Panc1 (cell line): ENCODE results near the gene GCC2. TPM values are rescaled to one million over a fixed set of nuclear protein-coding genes. Genes with fewer than 3 reads are reported as not detected.

Source experiments
- ATAC-seq: fragments of 200-7000 bp; cut with Tn5 transposase; 2 replicates; pipeline ENCODE4 v1.9.1; 2020; ENCODE audit warnings: mild to moderate bottlenecking, moderate library complexity
- BruUV-seq: library from RNA; stranded (reverse); fragments of 400-500 nt; replicated peaks from 2 replicates; lab custom pipeline; 2021; lab: Mats Ljungman, UMichigan
- CTCF ChIA-PET: fragments of 300-600 bp; sonication (Branson Sonifier 250); formaldehyde crosslinking; loops from one replicate; lab custom pipeline; 2022; ENCODE audit warnings: antibody characterized with exemption; lab: Charles Lee
- POLR2A ChIA-PET: fragments of 300-600 bp; sonication (Branson Sonifier 250); formaldehyde crosslinking; loops from one replicate; lab custom pipeline; 2022; ENCODE audit warnings: antibody characterized with exemption; lab: Charles Lee
- DNase-seq: peaks from one replicate; pipeline ENCODE4 v3.0.0-alpha.2; 2010; ENCODE audit warnings: low read depth, low spot score
- H3K27ac ChIP-seq: 2 replicates; pipeline ENCODE4 v1.5.1; 2011; ENCODE audit warnings: mild to moderate bottlenecking, low read length, inconsistent platforms
- H3K27me3 ChIP-seq: fragments of 200-500 bp; sonication (Bioruptor generic); 2 replicates; pipeline ENCODE4 v1.6.0; 2014; ENCODE audit warnings: low read length, inconsistent platforms; ENCODE audit not compliant: control insufficient read depth, insufficient read depth
- H3K36me3 ChIP-seq: fragments of 200-500 bp; sonication (Bioruptor generic); 2 replicates; pipeline ENCODE4 v1.5.1; 2014; ENCODE audit warnings: inconsistent platforms, mild to moderate bottlenecking, low read length, moderate library complexity; ENCODE audit not compliant: control insufficient read depth, insufficient read depth
- H3K4me1 ChIP-seq: 2 replicates; pipeline ENCODE4 v1.5.1; 2011; ENCODE audit warnings: inconsistent platforms, mild to moderate bottlenecking, low read length, moderate library complexity; ENCODE audit not compliant: control insufficient read depth, insufficient read depth
- H3K4me3 ChIP-seq, 2 experiments: 2 replicates each; pipeline ENCODE4 v1.5.1; 2011 to 2012; ENCODE audit warnings: low read depth in 2 of 2, low read length in 2 of 2, mild to moderate bottlenecking in 2 of 2, inconsistent platforms in 1 of 2, moderate library complexity in 1 of 2
- H3K9me3 ChIP-seq: fragments of 200-500 bp; sonication (Bioruptor generic); 2 replicates; pipeline ENCODE4 v1.5.1; 2014; ENCODE audit warnings: low read depth, mild to moderate bottlenecking, inconsistent platforms, low read length, moderate library complexity; ENCODE audit not compliant: control insufficient read depth, insufficient read depth
- CTCF ChIP-seq: fragments of 450-650 bp; IDR thresholded peaks from 2 replicates; pipeline ENCODE4 v1.5.1; 2017; ENCODE audit warnings: mild to moderate bottlenecking
- POLR2AphosphoS5 ChIP-seq: IDR thresholded peaks from 2 replicates; pipeline ENCODE4 v1.6.1; 2012; ENCODE audit warnings: mild to moderate bottlenecking, low read depth, low read length, moderate library complexity
- REST ChIP-seq, 2 experiments: IDR thresholded peaks; 2 replicates each; pipeline ENCODE4 v1.6.1; 2011 to 2012; ENCODE audit warnings: low read depth in 2 of 2, control low read depth in 1 of 2, low read length in 1 of 2, mild to moderate bottlenecking in 1 of 2, moderate library complexity in 1 of 2; ENCODE audit not compliant: insufficient read depth in 1 of 2
- SIN3A ChIP-seq: IDR thresholded peaks from 2 replicates; pipeline ENCODE4 v1.6.1; 2012; ENCODE audit warnings: low read depth, mild to moderate bottlenecking, low read length, moderate library complexity, borderline replicate concordance; ENCODE audit not compliant: insufficient read depth
- TCF7L2 ChIP-seq: IDR thresholded peaks from 2 replicates; pipeline ENCODE4 v1.6.1; 2011; ENCODE audit warnings: mild to moderate bottlenecking, low read depth, low read length, inconsistent platforms
- in situ Hi-C: cut with HindIII; loops from 2 replicates; pipeline ENCODE4 v1.10.0; 2016; ENCODE audit warnings: low sequenced_read_pairs, low pct_unique_long_range_greater_than_20kb
- intact Hi-C: fragments of 100-400 bp; cut with micrococcal nuclease; formaldehyde crosslinking; loops from one replicate; pipeline ENCODE4 v1.10.0; 2022; ENCODE audit not compliant: unreplicated experiment
- total RNA-seq: library from RNA; stranded (reverse); gene quantifications from one replicate; pipeline ENCODE4 v1.2.1, GENCODE V29; 2021; ENCODE audit not compliant: unreplicated experiment

The GCC2 gene
- total RNA-seq, 1 experiment from 2014 or later: 23.4 TPM

DNA sequence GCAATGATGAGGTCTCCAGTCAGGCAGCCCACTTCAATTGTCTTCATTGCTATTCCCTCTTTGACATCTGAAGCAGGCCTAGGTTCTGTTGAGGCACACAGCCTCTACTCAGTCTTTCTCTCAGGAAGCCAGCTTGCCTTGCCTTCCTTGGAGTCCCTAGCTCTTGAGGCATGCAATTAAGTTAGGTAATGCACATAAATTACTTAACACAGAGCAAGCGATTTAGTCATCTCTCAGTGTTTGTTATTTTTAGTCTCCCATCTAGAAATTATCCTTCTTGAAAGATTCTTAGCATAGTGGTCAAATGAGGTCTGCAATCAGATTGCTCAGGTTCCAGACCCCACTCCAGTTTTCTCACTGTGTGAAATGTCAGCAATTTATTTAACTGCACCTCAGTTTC lies 39.2 kb upstream of the GCC2 start:
- CTCF ChIA-PET: no interaction called here
- no peak for DNase-seq

GRCh38 chr2:108412995-108413710 lies 35.9 kb upstream of the GCC2 start:
- Histone ChIP-seq H3K4me3 (no peak overlapping the region), H3K4me1 (no peaks in the 10 kb centered on the region), H3K27me3 (no peaks in the 10 kb centered on the region), H3K27ac (no peak overlapping the region), H3K9me3 (no peaks in the 10 kb centered on the region), H3K36me3 (no peaks in the 10 kb centered on the region)
- no peak for DNase-seq
- intact Hi-C loops (no loop called here), in situ Hi-C loops (no loop called here)
- ChIA-PET CTCF (no interaction called here), POLR2A (no interaction called here)
- TF ChIP-seq POLR2AphosphoS5 (no peak), SIN3A (no peak), REST (IDR thresholded peaks at IDR 0.05; ENCODE audit: insufficient read depth in 1 of 2, low read depth in 2 of 2, low read length in 1 of 2) (no peak), TCF7L2 (no peak), CTCF (no peak)
- ATAC-seq: no peak
- BruUV-seq: no TSS peak

More for the DNA sequence above, 39.2 kb upstream of the GCC2 start:
- no TSS peak for BruUV-seq
- Histone ChIP-seq H3K4me3 (no peak overlapping the region), H3K36me3 (no peaks in the 10 kb centered on the region), H3K4me1 (no peaks in the 10 kb centered on the region), H3K9me3 (peaks cover 3% of the 10 kb centered on the region; the same call in 1 of the 2 replicates), H3K27ac (no peak overlapping the region), H3K27me3 (no peaks in the 10 kb centered on the region)
- POLR2A ChIA-PET: no interaction called here
- TF ChIP-seq REST (IDR thresholded peaks at IDR 0.05; ENCODE audit: insufficient read depth in 1 of 2, low read depth in 2 of 2, low read length in 1 of 2): no peak
- TF ChIP-seq SIN3A: no peak
- TF ChIP-seq TCF7L2: no peak
- TF ChIP-seq CTCF: no peak
- TF ChIP-seq POLR2AphosphoS5: no peak
- ATAC-seq: no peak
- in situ Hi-C loops (no loop called here), intact Hi-C loops (no loop called here)
